Umbilical cord (tissue), 2 donors: Measurements from ENCODE around the gene KRTAP4-6. TPM values are rescaled to one million over a fixed set of nuclear protein-coding genes. Genes with fewer than 3 reads are reported as not detected.
"Not testable (repeated sequence)": the region's sequence is repeated elsewhere in the genome, so short reads cannot be mapped to it uniquely, and the experiment has no call there.

Experiments used
- DNase-seq: peaks from one replicate; pipeline ENCODE4 v3.0.0-alpha.2; 2015; ENCODE audit warnings: low spot score
- total RNA-seq: library from RNA; depleted of rRNA; stranded (reverse); fragments of >200 nt; gene quantifications from one replicate; pipeline ENCODE4 v1.2.3, GENCODE V29; 2014; ENCODE audit warnings: low replicate concordance; ENCODE audit not compliant: insufficient read depth

KRTAP4-6 gene
- 1.2 TPM for total RNA-seq

DNA sequence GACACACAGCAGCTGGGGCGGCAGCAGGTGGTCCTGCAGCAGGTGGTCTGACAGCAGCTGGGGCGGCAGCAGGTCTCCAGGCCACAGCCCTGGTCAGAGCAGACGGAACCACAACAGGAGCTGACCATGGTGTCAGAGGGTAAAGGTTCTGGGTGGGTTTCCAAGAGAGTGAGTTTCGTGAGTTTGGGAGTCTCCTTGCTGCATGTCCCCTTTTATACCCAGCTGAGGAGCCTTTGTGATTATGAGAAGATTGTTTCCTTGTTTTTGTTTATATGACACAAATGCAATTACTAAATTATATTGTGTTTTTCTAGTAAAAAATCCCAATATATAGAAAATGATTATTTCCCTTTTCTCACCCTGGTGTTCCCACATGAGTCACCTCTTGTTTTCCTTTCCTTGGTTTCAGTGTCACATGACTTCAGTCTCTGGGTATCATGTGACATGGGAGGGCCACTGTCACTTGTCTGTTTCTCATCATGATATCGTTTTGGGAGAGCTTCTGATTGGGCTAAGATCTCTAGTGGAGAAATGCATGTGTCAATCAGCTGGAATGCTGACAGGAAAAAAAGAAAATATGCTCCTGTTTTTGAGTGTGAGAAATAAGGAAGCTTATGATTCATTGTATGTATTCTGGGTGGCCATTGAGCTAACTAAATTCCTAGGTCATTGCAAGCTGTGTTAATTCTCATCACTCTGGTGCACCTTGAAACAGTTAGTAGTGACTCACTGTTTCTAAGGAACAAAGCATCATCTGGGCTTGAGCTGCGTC lies at the start of gene KRTAP4-6:
Gene KRTAP4-6, minus strand, starts transcription at position 185 of the 772 bp plus-strand sequence. Its CDS starts 57 bp downstream, at position 128.
- DNase-seq, result no peak

DNA sequence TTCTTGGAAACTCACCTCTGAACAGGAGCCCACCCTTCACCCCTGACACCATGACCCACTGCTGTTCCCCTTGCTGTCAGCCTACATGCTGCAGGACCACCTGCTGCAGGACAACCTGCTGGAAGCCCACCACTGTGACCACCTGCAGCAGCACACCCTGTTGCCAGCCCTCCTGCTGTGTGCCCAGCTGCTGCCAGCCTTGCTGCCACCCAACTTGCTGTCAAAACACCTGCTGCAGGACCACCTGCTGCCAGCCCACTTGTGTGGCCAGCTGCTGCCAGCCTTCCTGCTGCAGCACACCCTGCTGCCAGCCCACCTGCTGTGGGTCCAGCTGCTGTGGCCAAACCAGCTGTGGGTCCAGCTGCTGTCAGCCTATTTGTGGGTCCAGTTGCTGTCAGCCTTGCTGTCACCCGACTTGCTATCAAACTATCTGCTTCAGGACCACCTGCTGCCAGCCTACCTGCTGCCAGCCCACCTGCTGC lies 49.5 kb upstream of the KRTAP4-6 start, which contains the start of gene KRTAP9-1:
Gene KRTAP9-1, plus strand, starts transcription at position 51 of the 482 bp plus-strand sequence. Its CDS starts 0 bp downstream, at position 51.
- DNase-seq, result not testable (repeated sequence)

DNA sequence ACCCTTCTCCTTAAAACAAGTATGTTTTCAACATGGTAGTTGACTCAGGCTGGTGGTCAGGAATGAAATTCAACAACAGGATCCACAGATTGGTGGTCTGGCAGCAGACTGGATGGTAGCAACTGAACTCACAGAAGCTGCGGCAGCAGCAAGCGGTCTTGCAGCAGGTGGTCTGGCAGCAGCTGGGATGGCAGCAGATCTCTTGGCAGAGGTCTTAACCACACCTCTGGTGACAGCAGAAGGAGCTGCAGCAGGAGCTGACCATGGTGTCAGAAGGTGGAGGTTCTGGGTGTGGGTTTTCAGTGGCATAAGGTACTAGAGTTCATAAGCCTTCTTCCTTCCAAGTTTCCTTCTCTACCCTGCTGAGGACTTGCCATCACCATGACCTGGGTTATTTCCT lies 46.5 kb upstream of the KRTAP4-6 start:
- no peak for DNase-seq

DNA sequence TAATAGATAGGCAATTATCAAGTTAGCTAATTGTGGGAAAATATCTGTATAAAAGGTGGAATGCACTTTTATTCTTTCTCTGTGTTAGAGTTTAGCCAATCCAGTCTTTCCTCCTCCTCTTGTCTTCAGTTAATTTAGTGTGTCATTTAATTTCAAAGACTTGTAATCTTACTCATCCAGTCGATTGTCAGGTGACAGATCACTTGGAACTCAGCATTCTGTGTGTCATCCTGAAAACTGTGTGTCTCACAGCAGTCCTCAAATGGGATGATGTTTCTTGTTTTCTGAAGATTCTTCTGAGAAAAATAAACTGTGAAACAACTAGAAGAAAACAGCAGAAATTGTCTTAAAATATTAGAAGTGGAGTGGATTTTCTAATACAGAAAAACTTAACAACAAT lies 44.7 kb upstream of the KRTAP4-6 start:
- DNase-seq, result no peak

DNA sequence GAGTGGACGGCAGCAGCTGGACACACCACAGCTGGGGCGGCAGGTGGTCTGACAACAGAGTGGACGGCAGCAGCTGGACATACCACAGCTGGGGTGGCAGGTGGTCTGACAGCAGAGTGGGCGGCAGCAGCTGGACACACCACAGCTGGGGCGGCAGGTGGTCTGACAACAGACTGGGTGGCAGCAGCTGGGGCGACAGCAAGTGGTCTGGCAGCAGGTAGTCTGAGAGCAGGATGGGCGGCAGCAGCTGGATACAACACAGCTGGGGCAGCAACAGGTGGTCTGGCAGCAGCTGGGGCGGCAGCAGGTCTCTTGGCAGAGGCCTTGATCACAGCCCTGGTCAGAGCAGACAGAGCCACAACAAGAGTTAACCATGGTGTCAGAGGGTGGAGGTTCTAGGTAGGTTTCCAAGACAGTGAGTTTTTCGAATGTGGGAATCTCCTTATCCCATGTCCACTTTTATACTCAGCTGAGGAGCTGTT lies 44.2 kb upstream of the KRTAP4-6 start, which contains the start of gene KRTAP4-1:
Gene KRTAP4-1, minus strand, starts transcription at position 432 of the 482 bp plus-strand sequence. Its CDS starts 57 bp downstream, at position 375.
- DNase-seq, result no peak

DNA sequence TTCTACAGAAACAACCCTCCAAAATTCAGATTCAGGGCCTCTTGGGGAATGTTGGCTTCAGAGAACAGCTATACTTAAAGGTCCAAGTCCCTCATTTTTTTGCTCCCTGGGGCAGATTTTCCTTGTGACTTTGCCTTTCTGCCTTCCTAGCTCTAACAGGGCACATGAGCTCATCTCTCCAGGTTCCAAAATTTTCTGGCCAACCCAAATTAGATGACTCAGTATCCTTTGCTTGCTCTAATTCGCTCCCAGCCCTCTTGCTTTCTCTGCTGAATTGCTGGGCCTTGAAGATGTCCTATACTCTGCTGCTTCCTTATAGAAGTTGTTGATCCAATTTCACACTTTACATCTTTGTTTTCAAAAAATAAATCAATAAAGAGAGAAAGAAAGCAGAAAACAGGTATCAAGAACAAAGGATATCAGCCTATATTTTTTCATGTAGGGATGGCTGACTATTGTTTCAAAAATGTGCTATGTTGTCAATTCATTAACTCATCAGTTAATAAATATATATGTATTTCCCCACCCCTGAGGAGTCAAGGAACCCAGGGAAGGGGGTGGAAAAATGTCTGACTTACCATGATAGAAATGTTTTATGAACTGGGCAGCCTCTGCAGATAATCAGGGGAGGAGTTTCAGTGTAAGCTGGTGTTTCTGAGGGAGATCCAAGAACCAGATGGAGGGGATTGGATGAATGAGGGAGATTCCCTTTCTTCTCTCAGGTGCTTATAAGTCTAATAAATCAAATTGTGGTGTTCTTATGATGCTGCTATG lies 38.7 kb upstream of the KRTAP4-6 start:
- no peak for DNase-seq

DNA sequence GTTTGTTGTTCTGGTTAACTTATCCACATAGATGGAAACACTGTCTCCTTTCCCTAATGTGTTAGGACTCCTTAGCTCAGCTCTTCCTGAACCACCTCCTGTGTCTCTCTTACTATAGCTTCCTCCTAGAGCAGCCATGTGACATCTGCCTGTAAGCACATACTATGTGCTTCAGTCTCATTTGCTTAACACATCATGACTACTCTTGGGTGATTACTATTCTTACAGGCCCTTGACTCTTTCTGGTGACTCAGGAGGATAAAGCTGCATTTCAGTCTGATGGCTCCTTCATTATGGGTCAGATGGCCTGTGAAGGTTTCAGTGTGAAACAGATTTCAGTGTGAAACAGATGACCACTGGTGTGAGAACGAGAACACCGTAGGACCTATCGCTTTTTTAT lies 38.0 kb upstream of the KRTAP4-6 start:
- DNase-seq, result no peak

DNA sequence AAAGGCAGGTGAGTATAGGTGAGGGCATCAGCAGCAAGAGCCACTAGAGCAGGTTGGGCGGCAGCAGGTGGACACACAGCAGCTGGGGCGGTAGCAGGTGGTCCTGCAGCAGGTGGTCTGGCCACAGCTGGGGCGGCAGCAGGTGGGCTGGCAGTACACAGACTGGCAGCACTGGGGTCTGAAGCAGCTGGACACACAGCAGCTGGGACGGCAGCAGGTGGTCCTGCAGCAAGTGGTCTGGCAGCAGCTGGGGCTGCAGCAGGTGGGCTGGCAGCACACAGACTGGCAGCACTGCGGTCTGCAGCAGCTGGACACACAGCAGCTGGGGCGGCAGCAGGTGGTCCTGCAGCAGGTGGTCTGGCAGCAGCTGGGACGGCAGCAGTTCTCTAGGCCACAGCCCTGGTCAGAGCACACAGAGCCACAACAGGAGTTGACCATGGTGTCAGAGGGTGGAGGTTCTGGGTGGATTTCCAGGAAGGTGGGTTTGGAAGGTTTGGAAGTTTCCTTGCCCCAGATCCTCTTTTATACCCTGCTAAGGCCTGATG lies 37.5 kb upstream of the KRTAP4-6 start, which contains the start of gene KRTAP4-2:
Gene KRTAP4-2, minus strand, starts transcription at position 495 of the 545 bp plus-strand sequence. Its CDS starts 57 bp downstream, at position 438.
- no peak for DNase-seq

DNA sequence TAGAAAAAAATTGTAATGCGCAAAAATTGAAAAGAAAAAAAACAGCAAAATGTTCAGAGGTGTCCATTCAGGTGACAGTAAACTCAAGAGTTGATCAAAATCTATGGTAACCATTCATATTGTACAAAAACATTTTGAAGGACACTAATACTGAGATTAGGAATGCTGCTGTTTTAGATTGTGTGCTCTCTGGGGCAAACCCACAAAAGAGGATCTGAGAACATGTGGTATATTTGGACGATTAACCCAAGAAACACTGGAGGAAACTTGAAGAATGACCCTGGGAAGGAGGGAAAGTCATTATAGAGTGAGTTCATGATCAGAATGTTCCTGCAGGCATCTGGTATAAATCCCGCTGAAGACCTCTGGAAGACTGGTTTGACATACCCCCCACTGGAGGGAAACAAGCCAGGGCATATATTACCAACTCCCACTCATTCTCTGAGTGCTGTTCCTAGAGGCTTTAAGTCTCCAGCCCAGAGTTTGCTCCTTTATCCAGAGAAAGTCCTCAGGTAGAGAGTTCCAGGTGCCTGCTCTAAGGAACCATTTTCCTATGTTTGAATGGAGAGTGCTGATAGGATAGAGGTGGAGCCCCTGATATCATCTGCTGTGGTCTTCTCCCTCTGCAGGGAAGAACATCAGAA lies 36.5 kb upstream of the KRTAP4-6 start:
- no peak for DNase-seq

DNA sequence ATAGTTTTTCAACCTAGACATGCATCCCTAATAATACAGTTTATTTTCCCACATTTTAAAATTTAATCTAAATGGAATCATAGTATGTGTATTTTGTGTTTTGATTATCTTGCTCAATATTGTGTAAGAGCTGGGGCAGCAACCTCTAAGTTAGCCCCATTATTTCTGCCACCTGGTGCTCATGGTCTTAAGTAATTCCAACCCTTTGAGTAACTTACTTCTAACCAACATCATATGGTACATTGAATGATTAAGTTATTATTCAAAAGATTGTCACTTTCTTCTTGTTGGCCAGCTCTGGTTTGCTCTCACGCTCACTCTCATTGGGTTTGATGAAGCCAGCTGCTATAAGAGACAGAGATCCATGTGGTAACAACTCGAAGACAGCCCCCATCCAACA lies 31.5 kb upstream of the KRTAP4-6 start:
- no peak for DNase-seq

DNA sequence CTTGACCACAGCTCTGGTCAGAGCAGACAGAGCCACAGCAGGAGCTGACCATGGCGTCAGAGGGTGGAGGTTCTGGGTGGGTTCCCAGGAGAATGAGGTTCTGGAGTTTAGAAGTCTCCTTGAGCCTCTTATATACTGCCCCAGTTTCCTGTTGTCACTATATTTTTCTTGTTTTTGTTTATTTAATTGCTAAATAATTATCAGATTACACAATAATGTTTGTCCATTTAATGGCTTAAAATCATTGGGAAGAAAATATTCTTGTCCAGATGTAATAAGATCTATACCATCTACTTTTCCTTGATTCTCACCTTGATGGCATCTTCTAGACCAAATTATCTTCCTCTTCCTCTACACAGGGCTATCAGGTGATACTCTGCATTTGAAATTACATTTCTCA lies 27.8 kb upstream of the KRTAP4-6 start, which contains the start of gene KRTAP4-3:
Gene KRTAP4-3, minus strand, starts transcription at position 101 of the 400 bp plus-strand sequence. Its CDS starts 49 bp downstream, at position 52.
- DNase-seq, result no peak

DNA sequence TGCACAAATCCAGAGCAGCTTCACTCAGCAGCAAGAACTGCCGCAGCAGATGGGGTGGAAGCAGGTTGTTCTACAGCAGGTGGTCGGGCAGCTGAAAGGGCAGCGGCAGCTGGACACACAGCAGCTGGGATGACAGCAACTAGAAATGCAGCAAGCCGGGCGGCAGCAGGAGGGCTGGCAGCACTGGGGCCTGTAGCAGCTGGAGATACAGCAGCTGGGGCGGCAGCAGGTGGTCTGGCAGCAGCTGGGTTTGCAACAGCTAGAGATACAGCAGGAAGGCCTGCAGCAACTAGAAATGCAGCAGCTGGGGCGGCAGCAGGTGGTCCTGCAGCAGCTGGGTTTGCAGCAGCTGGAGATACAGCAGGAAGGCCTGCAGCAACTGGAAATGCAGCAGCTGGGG lies 27.2 kb upstream of the KRTAP4-6 start:
- DNase-seq, result no peak

DNA sequence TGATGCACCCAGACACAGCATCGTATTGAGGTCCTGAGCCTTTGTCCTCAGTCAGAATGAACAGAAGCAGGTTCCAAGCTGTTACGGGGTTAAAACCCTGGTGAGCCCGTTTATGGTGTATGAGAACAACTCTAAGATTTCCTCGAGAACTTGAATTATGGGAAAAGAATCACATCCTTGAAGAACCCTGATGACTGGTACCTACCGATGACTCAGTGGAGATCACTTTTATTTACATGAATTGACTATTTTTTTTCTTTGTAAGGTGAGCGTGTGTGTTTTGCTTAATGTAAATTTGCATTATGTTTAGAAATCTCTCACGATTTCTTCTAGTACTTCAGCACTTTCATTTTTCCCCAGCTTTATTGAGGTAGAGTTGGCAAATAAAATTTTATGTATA lies 23.5 kb upstream of the KRTAP4-6 start:
- no peak for DNase-seq

DNA sequence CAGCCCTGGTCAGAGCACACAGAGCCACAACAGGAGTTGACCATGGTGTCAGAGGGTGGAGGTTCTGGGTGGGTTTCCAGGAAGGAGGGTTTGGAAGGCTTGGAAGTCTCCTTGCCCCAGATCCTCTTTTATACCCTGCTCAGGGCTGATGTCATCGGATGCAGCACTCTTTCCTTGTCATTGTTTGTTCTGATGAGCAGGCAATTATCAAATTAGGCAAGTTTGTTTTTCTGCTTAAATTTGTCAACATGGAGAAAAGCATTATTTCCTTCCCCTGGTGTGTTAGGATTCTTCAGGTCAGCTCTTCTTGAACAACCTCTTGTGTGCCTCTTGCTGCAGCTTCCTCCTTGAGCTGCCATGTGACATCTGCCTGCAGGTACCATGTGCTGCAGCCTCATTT lies 20.3 kb upstream of the KRTAP4-6 start, which contains the start of gene KRTAP4-4:
Gene KRTAP4-4, minus strand, starts transcription at position 101 of the 400 bp plus-strand sequence. Its CDS starts 57 bp downstream, at position 44.
- no peak for DNase-seq

DNA sequence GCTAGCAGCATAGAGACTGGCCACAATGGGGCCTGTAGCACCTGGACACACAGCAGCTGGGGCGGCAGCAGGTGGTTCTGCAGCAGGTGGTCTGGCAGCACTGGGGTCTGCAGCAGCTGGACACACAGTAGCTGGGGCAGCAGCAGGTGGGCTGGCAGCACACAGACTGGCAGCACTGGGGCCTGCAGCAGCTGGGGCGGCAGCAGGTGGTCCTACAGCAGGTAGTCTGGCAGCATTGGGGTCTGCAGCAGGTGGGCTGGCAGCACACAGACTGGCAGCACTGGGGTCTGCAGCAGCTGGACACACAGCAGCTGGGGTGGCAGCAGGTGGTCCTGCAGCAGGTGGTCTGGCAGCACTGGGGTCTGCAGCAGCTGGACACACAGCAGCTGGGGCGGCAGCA lies 19.8 kb upstream of the KRTAP4-6 start:
- DNase-seq, result not testable (repeated sequence)

DNA sequence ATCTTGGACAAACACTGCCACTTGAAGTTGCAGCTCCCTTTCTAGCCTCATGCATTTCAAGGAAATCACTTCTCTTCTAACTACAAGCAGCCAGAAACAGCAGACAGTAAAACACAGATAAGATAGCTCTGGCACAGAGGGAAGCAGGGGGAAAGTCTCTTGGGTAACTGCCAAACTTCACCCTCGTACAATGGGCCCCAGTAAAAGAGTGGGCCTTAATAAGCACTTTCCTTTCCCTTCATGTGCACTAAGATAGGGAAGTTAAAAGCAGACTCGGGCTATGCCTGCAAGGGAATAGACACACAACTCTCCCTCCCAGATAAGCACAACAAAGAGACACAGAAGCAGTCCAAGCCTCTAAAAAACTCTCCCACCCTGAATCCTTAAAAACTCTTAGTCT lies 13.5 kb upstream of the KRTAP4-6 start:
- peak; percentile 38 for DNase-seq

DNA sequence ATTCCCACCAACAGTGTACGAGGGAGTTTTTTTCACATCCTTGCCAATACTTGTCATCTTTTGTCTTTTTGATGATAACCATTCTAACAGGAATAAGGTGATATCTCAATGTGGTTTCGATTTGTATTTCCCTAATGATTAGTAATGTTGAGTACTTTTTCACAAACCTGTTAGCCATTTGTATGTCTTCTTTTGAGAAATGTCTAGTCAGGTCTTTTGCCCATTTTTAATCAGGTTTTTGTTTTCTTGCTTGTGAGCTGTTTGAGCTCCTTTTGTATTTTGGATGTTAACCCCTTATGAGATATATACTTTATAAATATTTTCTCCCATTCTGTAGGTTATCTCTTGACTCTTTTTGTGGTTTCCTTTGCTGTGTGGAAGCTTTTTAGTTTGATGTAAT lies 11.2 kb upstream of the KRTAP4-6 start:
- DNase-seq, result no peak

DNA sequence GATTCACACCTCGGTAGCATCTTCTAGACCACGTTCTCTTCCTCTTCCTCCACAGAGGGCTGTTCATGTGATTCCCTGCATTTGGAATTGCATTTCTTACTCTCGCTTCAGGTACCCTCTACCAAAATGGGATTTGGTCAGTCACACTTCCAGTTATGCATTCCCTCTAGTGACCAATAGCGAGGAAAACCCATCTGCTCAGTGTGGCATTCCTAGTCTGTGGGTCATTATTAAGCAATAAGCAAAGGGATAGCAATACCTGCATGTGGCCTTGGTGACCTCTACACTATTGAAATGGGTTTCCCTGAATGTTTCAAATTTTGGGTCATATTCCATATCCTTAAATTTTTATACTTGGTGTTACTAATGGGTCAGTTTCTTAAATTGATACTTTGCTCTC lies 9.7 kb upstream of the KRTAP4-6 start:
- no peak for DNase-seq

DNA sequence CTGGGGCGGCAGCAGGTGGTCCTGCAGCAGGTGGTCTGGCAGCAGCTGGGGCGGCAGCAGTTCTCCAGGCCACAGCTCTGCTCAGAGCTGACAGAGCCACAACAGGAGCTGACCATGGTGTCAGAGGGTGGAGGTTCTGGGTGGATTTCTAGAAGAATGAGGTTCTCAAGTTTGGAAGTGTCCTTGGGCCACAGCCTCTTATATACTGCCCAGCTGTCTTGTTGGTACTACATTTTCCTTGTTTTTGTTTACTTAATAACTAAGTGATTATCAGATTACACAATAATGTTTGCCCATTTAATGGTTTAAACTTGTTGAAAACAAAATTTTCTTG lies 9.3 kb upstream of the KRTAP4-6 start, which contains the start of gene KRTAP4-5:
Gene KRTAP4-5, minus strand, starts transcription at position 174 of the 334 bp plus-strand sequence. Its CDS starts 58 bp downstream, at position 116.
- DNase-seq, result no peak

DNA sequence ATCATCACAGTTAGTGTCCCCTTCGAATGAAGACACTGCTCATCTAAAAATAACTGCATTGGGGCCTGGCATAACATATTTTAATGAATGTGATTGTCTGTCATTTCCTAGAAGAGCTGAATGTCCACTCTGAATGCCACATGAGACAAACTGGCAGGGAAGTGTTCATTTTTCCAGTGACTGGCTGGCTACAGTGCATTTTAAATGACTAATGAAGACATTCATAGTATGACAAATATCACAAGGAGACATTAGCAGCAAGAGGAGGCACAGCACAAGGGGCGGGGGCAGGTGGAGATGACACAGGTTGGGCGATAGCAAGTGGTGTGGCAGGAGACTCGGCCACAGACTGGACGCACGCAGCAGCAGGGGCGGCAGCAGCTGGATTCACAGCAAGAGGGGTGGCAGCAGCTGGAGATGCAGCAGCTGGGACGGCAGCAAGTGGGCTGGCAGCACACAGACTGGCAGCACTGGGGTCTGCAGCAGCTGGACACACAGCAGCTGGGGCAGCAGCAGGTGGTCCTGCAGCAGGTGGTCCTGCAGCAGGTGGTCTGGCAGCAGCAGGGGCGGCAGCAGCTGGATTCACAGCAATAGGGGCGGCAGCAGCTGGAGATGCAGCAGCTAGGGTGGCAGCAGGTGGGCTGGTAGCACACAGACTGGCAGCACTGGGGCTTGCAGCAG lies 8.8 kb upstream of the KRTAP4-6 start:
- DNase-seq, result not testable (repeated sequence)
